Ishikawa (cell line): Measurements from ENCODE around the gene CHCHD4.

ENCODE experiments used
- EP300 ChIP-seq: IDR thresholded peaks from 2 replicates; pipeline ENCODE4 v1.6.1; 2012; ENCODE audit warnings: borderline replicate concordance
- NFIC ChIP-seq: IDR thresholded peaks from 2 replicates; pipeline ENCODE4 v1.6.1; 2012
- RAD21 ChIP-seq: IDR thresholded peaks from 2 replicates; pipeline ENCODE4 v1.6.1; 2012; ENCODE audit warnings: low read depth
- TAF1 ChIP-seq: IDR thresholded peaks from 2 replicates; pipeline ENCODE4 v1.6.1; 2012; ENCODE audit warnings: low read depth, mild to moderate bottlenecking
- TCF12 ChIP-seq: IDR thresholded peaks from 2 replicates; pipeline ENCODE4 v1.6.1; 2012; ENCODE audit warnings: low read depth
- TEAD4 ChIP-seq: IDR thresholded peaks from 2 replicates; pipeline ENCODE4 v1.6.1; 2012
- YY1 ChIP-seq: IDR thresholded peaks from 2 replicates; pipeline ENCODE4 v1.6.1; 2012; ENCODE audit warnings: low read depth

DNA sequence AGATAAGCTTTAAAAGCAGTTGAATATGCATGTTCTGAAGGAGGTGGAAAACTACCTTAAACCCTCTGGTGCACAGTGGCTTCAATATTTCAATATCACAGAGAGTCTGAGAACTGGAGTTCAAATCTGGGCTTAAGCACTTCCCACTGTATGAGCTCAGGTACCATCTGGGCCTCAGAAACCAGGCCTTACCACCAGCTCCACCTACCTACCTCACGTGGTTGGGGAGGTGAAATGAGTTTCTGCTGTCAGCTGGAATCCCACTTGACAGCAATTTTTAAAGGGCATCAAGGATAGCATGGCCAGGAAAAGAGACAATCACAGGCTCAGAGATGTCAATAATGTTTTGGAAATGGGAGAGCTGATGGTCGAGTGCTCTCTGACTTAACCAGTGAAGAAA is 5.0 kb downstream of the CHCHD4 start:
- no peak for TF ChIP-seq TAF1
- no peak for TF ChIP-seq NFIC
- TF ChIP-seq EP300: no peak
- TF ChIP-seq TCF12: no peak
- no peak for TF ChIP-seq TEAD4
- TF ChIP-seq RAD21: no peak
- TF ChIP-seq YY1: no peak
